Umbilical cord (tissue), 2 donors: ENCODE measurements around the gene DUSP9. TPM values are rescaled to one million over a fixed set of nuclear protein-coding genes. Genes with fewer than 3 reads are reported as not detected.
"Not testable (repeated sequence)": the region's sequence is repeated elsewhere in the genome, so short reads cannot be mapped to it uniquely, and the experiment has no call there.

Experiments
- DNase-seq: peaks from one replicate; pipeline ENCODE4 v3.0.0-alpha.2; 2015; ENCODE audit warnings: low spot score
- total RNA-seq: library from RNA; depleted of rRNA; stranded (reverse); fragments of >200 nt; gene quantifications from one replicate; pipeline ENCODE4 v1.2.3, GENCODE V29; 2014; ENCODE audit warnings: low replicate concordance; ENCODE audit not compliant: insufficient read depth

The DUSP9 gene
- 6.3 TPM for total RNA-seq

- DNase-seq = peak; percentile 22
These were observed at the start of gene DUSP9 for GRCh38 chrX:153646620-153647373. DUSP9 (plus strand) TSS chrX:153647203; CDS start chrX:153647954, 751 bp downstream.

- DNase-seq = peak; percentile 11
These were observed 48.3 kb upstream of the DUSP9 start, which contains the start of gene CCNQ for GRCh38 chrX:153598541-153599191. CCNQ (minus strand) TSS chrX:153599139; CDS start chrX:153599073, 66 bp downstream.

- peak; percentile 88 for DNase-seq
These were observed 47.6 kb upstream of the DUSP9 start for GRCh38 chrX:153599192-153600031.

GRCh38 chrX:153600032-153600373, 47.0 kb upstream of the DUSP9 start:
- peak; percentile 20 for DNase-seq

GRCh38 chrX:153600921-153601320, 46.1 kb upstream of the DUSP9 start:
- no peak for DNase-seq

GRCh38 chrX:153601511-153602110, 45.4 kb upstream of the DUSP9 start:
- DNase-seq = no peak

GRCh38 chrX:153602601-153603000, 44.4 kb upstream of the DUSP9 start:
- DNase-seq = no peak

- no peak for DNase-seq
These were observed 43.8 kb upstream of the DUSP9 start for GRCh38 chrX:153603131-153603656.

GRCh38 chrX:153604666-153605380, 42.2 kb upstream of the DUSP9 start:
- DNase-seq = not testable (repeated sequence)

GRCh38 chrX:153606503-153606902, 40.5 kb upstream of the DUSP9 start:
- DNase-seq = no peak

- DNase-seq = no peak
These were observed 38.6 kb upstream of the DUSP9 start for GRCh38 chrX:153608376-153608775.

- DNase-seq = no peak
These were observed 38.2 kb upstream of the DUSP9 start for GRCh38 chrX:153608806-153609205.

- peak; percentile 76 for DNase-seq
These were observed 36.8 kb upstream of the DUSP9 start for GRCh38 chrX:153609917-153610835.

- DNase-seq = no peak
These were observed 36.2 kb upstream of the DUSP9 start for GRCh38 chrX:153610836-153611213.

GRCh38 chrX:153611298-153612095, 35.5 kb upstream of the DUSP9 start:
- no peak for DNase-seq

GRCh38 chrX:153612413-153612812, 34.6 kb upstream of the DUSP9 start:
- DNase-seq = no peak

GRCh38 chrX:153614818-153615217, 32.2 kb upstream of the DUSP9 start:
- no peak for DNase-seq

- DNase-seq = no peak
These were observed 26.4 kb upstream of the DUSP9 start for GRCh38 chrX:153620576-153620975.
